ENCODE measurements around the gene HSD3B1. TPM values are rescaled to one million over a fixed set of nuclear protein-coding genes. Genes with fewer than 3 reads are reported as not detected.

The HSD3B1 gene
- total and polyA plus RNA-seq, 5 experiments from 2014 or later, result not detected

DNA sequence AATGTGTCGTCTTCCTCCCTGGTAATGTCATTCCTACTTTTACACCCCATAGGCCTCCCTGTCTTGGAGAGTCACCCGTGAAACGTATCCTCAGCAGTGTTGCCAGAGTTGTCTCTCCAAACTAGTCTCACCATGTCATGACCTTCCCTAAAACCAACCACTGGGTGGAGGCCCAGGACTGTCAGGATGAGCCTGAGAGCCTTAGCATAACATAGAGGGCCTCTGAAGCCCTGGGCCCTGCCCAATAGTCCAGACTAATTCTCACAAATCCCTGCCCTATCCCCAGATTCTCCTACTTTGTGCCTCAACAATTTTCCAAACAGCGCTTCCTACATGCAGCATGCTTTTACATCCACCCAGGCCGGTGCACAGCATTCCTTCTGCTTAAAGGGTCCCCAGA, 29.3 kb upstream of the HSD3B1 start:
- Mint-ChIP-seq H3K36me3 (no peaks in the 10 kb centered on the region), H3K27ac (no peak overlapping the region), H3K27me3 (peaks cover 2 to 19% (median 6%) of the 10 kb centered on the region in 5 donors), H3K9me3 (no peaks in the 10 kb centered on the region), H3K4me1 (no peaks in the 10 kb centered on the region), H3K4me3 (no peak overlapping the region)
- DNase-seq, result no peak
- no peak for ATAC-seq
- POLR2A ChIA-PET, result no interaction called here

DNA sequence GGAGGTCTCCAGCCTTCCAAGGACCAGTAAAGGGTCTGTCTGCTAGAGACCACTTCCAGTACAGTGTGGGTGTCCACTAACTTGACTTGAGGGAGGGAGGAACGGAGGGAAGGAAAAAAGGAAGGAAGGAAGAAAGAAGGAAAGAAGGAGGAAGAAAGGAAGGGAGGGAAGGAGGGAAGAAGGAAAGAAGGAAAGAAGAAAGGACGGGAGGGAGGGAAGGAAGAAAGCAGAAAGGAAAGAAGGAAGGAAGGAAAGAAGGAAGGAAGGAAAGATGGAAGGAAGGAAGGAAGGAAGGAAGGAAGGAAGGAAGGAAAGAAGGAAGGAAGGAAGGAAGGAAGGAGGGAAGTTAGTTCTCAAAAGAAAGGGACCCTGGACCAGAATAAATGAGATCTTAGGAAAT, 26.8 kb upstream of the HSD3B1 start:
- Mint-ChIP-seq H3K9me3 (no peaks in the 10 kb centered on the region), H3K27me3 (peaks cover 0 to 20% (median 6%) of the 10 kb centered on the region in 5 donors), H3K36me3 (no peaks in the 10 kb centered on the region), H3K27ac (no peak overlapping the region), H3K4me1 (no peaks in the 10 kb centered on the region), H3K4me3 (no peak overlapping the region)
- DNase-seq (no peak), ATAC-seq (no peak)
- POLR2A ChIA-PET, result no interaction called here

DNA sequence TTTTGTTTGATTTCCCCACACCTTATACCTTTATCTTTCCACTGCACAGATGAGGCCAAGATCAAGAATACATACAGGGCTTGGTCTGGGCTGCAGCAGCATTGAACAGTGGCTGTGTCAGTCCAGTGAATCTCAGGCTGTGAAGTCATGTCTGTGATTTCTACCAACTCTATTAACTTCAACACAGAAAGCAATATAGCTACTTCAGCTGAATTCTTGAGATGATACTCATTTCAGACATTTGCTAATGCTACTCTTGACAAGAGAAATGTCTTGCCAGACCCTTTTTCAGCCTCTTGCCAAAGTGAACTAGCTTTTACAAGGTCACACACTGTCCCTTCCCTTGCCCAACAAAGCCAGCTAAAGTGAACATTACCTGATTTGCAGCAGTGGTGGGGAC, 25.1 kb upstream of the HSD3B1 start:
- no peak overlapping the region for H3K4me3 Mint-ChIP-seq
- H3K27me3 Mint-ChIP-seq, result peaks cover 0 to 13% (median 6%) of the 10 kb centered on the region in 5 donors
- DNase-seq (no peak), ATAC-seq (no peak)
- no peaks in the 10 kb centered on the region for H3K4me1 Mint-ChIP-seq
- no peaks in the 10 kb centered on the region for H3K9me3 Mint-ChIP-seq
- POLR2A ChIA-PET, result no interaction called here
- no peaks in the 10 kb centered on the region for H3K36me3 Mint-ChIP-seq
- H3K27ac Mint-ChIP-seq, result no peak overlapping the region

DNA sequence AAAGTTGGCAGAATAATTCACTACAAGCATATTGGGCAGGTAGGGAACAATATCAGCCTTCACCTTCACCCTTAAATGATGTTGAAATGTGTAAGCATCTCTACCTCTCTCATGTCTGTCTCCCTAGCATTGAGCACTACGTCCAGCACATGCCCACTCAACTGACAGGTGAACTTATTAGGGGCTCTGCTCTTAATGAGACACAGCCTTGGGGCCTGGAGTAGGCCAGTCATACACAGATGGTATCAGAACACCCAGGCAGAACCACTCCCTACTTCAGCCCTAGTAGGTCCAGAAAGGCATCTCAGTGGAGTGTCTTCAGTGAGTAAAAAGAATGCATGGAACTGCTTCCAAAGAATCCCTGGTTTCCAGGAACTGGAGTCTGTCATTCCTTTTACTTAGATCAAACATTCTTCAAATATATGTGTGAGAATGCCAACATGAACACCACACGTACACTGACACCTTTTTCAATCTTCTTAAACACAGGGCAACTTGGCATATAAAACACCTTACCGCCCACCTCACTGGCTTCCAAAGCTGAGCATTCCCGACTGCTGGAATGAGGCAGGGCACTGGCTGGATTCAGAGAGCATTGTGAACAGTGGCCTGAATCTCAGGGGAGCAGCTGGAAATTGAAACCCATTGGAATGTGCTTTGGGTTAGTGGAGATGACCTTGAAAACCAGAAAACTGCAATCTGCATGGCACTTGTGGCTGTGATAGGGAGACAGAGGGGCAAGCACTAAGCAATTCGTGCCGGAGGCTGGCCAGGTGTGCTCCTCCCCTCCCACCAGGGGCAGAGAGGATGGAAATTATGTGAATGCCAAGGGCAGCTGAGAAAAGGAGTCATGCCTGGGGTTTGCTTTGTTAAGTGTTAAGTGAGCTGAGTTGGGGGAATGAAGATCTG, 24.2 kb upstream of the HSD3B1 start:
- Mint-ChIP-seq H3K27me3 (peaks cover 0 to 15% (median 11%) of the 10 kb centered on the region in 5 donors), H3K9me3 (no peaks in the 10 kb centered on the region), H3K4me1 (no peaks in the 10 kb centered on the region), H3K36me3 (no peaks in the 10 kb centered on the region), H3K4me3 (no peak overlapping the region), H3K27ac (peak overlapping the region in 1 of 10 donors; percentile 46)
- no peak for ATAC-seq
- DNase-seq, result no peak
- POLR2A ChIA-PET, result no interaction called here

DNA sequence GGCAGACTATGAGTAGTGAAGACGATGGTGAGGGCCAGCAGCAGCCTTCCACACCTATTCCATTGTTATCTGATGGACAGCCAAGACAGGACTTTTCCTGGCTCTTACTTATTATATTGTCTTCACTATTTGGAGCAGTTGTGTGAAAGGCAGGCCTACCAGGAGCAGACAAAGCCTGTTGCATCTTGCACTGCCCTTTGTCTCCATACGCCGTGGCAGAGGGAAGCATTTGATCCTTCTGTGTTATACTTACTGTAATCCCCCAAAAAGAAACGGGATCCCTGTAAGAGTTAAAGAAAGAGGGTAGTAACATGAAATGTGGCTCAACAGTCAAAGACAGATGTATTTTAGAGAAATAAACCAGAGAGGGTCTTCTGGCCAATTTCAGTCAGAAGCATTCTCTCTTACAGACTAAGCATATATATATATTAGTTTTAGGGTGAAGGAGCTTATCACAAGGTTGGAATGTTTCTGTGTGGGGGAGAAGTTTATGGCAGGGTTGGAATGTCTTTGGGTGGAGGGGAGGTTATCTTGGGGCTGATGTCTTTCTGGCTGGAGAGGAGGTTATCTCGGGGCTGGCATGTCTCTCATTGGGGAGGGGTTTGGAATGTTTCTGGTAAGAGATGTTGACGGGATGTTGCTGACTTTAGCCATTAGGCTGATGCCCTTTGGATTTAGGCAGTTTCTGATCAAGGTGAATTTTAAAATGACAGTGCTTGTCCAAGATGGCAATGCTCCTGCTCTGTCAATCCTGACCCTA, 23.4 kb upstream of the HSD3B1 start:
- no peak for ATAC-seq
- Mint-ChIP-seq H3K27ac (peak overlapping the region in 1 of 10 donors; percentile 9), H3K9me3 (no peaks in the 10 kb centered on the region), H3K27me3 (peaks cover 0 to 21% (median 10%) of the 10 kb centered on the region in 5 donors), H3K4me3 (no peak overlapping the region), H3K36me3 (no peaks in the 10 kb centered on the region), H3K4me1 (peaks cover 0 to 1% (median 0%) of the 10 kb centered on the region in 4 donors)
- POLR2A ChIA-PET, result no interaction called here
- no peak for DNase-seq

DNA sequence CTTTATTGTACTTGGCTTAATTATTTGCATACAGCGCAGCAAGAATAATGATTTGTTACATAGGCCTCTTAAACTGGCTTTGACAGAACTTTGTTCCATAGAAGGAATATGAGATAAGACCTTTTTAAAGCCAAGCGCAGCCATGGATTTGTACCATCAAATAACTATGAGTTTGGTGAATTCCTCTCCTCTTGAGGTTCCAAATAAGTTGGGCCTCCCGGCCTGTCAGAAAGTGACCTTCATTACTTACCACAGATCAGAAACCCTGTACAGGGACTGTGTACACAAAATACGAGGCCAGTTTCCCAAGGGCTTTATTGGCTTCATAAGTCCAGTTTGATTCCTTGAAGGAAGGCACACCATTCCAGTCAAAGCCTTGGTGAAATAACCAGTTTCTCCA, 21.8 kb upstream of the HSD3B1 start:
- ATAC-seq (no peak), DNase-seq (no peak)
- peaks cover under 1 to 22% (median 15%) of the 10 kb centered on the region in 5 donors for H3K27me3 Mint-ChIP-seq
- H3K9me3 Mint-ChIP-seq, result no peaks in the 10 kb centered on the region
- H3K4me3 Mint-ChIP-seq, result no peak overlapping the region
- no peak overlapping the region for H3K27ac Mint-ChIP-seq
- no peaks in the 10 kb centered on the region for H3K36me3 Mint-ChIP-seq
- H3K4me1 Mint-ChIP-seq, result peaks cover 0 to 1% (median 0%) of the 10 kb centered on the region in 4 donors
- POLR2A ChIA-PET, result no interaction called here

DNA sequence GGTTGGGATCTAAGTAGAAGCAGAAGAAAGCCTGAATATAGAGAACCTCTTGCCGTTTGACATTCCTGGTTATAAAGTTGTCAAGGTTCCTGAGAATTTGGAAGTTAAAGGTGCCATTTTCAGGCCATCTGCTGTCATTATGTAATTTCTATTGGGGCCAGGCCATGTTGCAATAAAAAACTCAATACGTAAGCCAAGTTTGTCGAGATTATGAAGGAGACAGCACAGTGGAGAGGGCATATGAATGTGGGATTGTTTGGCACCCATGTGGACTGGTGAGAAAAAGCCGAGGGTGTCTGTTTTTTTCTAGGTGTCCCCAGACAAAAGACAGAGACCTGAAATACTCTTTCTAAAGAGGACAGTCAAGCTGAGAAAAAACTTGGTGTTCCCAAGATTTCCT, 18.8 kb upstream of the HSD3B1 start:
- peaks cover 0 to 1% (median 0%) of the 10 kb centered on the region in 4 donors for H3K4me1 Mint-ChIP-seq
- H3K36me3 Mint-ChIP-seq, result no peaks in the 10 kb centered on the region
- POLR2A ChIA-PET, result no interaction called here
- no peaks in the 10 kb centered on the region for H3K9me3 Mint-ChIP-seq
- ATAC-seq, result no peak
- no peak overlapping the region for H3K4me3 Mint-ChIP-seq
- H3K27ac Mint-ChIP-seq, result no peak overlapping the region
- H3K27me3 Mint-ChIP-seq, result peaks cover 4 to 20% (median 14%) of the 10 kb centered on the region in 5 donors
- DNase-seq, result no peak

DNA sequence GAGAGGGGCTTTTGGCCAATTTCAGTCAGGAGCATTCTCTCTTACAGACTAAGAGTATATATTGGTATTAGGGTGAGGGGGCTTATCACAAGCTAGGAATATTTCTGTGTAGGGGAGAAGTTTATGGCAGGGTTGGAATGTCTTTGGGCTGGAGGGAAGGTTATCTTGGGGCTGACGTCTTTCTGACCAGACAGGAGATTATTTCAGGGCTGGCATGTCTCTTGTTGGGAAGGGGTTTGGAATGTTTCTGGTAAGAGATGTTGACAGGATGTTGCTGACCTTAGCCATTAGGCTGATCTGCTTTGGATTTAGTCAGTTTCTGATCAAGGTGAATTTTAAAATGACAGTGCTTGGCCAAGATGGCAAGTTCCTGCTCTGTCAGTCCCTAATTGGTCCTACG, 17.8 kb upstream of the HSD3B1 start:
- POLR2A ChIA-PET, result no interaction called here
- no peak overlapping the region for H3K27ac Mint-ChIP-seq
- peaks cover 4 to 20% (median 10%) of the 10 kb centered on the region in 5 donors for H3K27me3 Mint-ChIP-seq
- peaks cover 0 to 1% (median 0%) of the 10 kb centered on the region in 3 donors for H3K36me3 Mint-ChIP-seq
- ATAC-seq, result no peak
- peaks cover 0 to 1% (median 0%) of the 10 kb centered on the region in 4 donors for H3K4me1 Mint-ChIP-seq
- no peak overlapping the region for H3K4me3 Mint-ChIP-seq
- DNase-seq, result no peak
- H3K9me3 Mint-ChIP-seq, result peaks cover 0 to 1% (median 0%) of the 10 kb centered on the region in 9 donors

DNA sequence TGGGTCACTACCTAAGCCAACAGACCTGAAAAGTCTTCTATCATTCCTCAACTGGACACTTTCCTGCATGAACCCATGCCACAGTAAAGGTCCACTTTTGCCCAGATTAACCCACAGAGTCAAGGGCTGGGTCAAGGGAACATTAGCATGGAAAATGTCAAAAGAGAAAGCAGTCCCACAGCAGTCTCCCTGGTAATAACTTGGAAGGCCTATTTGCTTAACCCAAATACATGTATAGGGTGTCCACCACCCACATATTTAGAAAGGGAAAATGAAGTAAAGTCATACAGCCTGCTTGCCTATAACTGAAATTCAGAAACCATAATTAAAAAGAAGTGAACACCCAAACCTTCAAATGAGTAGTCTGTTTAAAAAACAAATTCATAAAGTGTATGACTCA, 16.1 kb upstream of the HSD3B1 start:
- H3K9me3 Mint-ChIP-seq, result peaks cover 0 to 14% (median 4%) of the 10 kb centered on the region in 9 donors
- peaks cover 0 to 1% (median 0%) of the 10 kb centered on the region in 4 donors for H3K4me1 Mint-ChIP-seq
- POLR2A ChIA-PET, result no interaction called here
- H3K4me3 Mint-ChIP-seq, result no peak overlapping the region
- ATAC-seq (no peak), DNase-seq (no peak)
- H3K27me3 Mint-ChIP-seq, result peaks cover 4 to 29% (median 10%) of the 10 kb centered on the region in 5 donors
- H3K27ac Mint-ChIP-seq, result no peak overlapping the region
- peaks cover 0 to 5% (median 0%) of the 10 kb centered on the region in 3 donors for H3K36me3 Mint-ChIP-seq

DNA sequence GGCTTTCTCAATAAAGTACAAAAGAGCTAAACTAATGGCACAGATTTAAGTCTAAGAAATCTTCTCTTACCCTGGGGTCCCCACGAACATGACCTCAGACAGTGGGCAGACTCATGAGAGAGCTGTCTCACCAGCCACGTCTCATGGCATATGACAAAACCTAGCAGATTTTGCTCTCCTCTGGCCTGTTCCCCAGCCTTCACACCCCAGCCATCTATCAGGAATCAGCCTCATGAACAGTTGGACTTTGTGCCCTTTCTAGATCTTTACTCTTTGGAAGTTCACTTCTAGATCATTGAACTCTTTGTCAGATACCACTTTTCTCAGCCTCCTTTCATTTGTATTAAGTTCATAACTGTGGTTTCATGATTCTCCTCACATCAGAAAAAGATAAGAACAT, 14.2 kb upstream of the HSD3B1 start:
- no peak for DNase-seq
- Mint-ChIP-seq H3K9me3 (peaks cover 0 to 32% (median 9%) of the 10 kb centered on the region in 9 donors), H3K36me3 (peaks cover 0 to 10% (median 0%) of the 10 kb centered on the region in 3 donors), H3K4me3 (no peak overlapping the region), H3K27ac (no peak overlapping the region), H3K27me3 (peaks cover 5 to 31% (median 18%) of the 10 kb centered on the region in 5 donors), H3K4me1 (peaks cover 0 to 1% (median 0%) of the 10 kb centered on the region in 4 donors)
- ATAC-seq, result no peak
- POLR2A ChIA-PET, result no interaction called here

DNA sequence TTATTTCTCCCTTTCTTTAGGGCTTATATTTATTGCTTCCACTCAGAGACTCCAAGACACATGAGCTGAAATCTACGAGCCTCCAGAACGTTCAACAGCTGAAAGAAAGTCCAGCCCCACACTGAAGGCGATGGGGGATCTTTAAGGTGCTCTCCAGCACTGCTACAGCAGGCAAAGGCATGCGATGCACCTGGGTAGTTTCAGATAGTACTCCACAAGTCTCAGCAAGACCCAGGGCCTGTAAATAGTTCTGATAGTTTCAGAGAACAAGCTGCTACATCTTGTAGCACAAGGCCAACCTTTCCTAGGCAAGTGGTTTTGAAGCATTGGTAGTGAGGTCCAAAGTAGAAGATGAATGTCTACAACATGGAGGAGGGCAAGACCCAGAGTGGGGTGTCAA, 2.2 kb upstream of the HSD3B1 start:
- no peak overlapping the region for H3K4me3 Mint-ChIP-seq
- no peaks in the 10 kb centered on the region for H3K4me1 Mint-ChIP-seq
- no peaks in the 10 kb centered on the region for H3K36me3 Mint-ChIP-seq
- peaks cover 0 to 5% (median 0%) of the 10 kb centered on the region in 5 donors for H3K27me3 Mint-ChIP-seq
- H3K27ac Mint-ChIP-seq, result no peak overlapping the region
- POLR2A ChIA-PET, result no interaction called here
- DNase-seq (no peak), ATAC-seq (no peak)
- peaks cover 0 to 23% (median 4%) of the 10 kb centered on the region in 9 donors for H3K9me3 Mint-ChIP-seq

DNA sequence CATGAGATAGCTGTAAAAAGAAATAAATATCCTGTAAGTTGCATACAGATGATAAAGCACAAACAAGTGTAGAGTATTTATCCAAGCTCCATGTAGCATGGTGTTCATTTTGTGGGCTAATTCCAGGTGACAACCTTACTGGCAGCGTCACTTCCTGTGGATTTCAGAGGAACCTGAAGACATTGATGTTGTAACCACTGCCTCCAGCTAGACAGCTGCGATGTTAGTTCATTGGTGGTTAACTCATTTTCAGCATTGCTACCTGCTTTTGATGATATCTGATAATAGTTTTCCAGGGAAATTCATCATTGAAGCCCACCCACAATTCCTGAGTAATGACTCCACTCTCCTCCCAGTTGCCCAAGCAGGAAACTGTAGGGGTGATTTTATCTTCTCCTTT, 3.0 kb downstream of the HSD3B1 start:
- H3K4me3 Mint-ChIP-seq, result no peak overlapping the region
- POLR2A ChIA-PET, result no interaction called here
- peaks cover 3 to 10% (median 8%) of the 10 kb centered on the region in 5 donors for H3K27me3 Mint-ChIP-seq
- DNase-seq, result no peak
- no peak overlapping the region for H3K27ac Mint-ChIP-seq
- H3K36me3 Mint-ChIP-seq, result no peaks in the 10 kb centered on the region
- no peaks in the 10 kb centered on the region for H3K4me1 Mint-ChIP-seq
- no peak for ATAC-seq
- H3K9me3 Mint-ChIP-seq, result peaks cover 0 to 6% (median 0%) of the 10 kb centered on the region in 9 donors

DNA sequence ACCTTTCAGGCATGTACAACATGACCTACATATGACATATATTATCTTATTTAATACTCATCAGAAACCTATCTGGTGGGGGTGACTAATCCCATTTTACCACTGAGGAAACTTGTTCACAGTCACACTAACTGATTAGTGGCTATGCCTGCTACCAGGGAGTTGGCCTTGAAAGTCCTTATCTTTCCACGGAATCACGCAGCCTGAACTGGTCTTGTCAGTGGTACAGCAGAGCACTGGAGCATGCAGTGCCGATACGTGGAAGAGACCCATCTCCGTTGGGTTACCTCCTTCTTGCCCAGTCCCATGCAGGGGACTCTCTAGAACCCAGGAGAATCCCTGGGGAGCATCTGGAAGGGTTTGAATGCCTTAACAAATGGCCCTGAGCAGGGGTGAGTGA, 8.2 kb downstream of the HSD3B1 start:
- H3K4me1 Mint-ChIP-seq, result no peaks in the 10 kb centered on the region
- no peak overlapping the region for H3K27ac Mint-ChIP-seq
- H3K27me3 Mint-ChIP-seq, result peaks cover 10 to 12% (median 10%) of the 10 kb centered on the region in 5 donors
- H3K9me3 Mint-ChIP-seq, result peaks cover 0 to 6% (median 0%) of the 10 kb centered on the region in 9 donors
- no peak overlapping the region for H3K4me3 Mint-ChIP-seq
- DNase-seq (no peak), ATAC-seq (no peak)
- POLR2A ChIA-PET, result no interaction called here
- no peaks in the 10 kb centered on the region for H3K36me3 Mint-ChIP-seq
